ENCODE results near the gene SEC23A.

DNA sequence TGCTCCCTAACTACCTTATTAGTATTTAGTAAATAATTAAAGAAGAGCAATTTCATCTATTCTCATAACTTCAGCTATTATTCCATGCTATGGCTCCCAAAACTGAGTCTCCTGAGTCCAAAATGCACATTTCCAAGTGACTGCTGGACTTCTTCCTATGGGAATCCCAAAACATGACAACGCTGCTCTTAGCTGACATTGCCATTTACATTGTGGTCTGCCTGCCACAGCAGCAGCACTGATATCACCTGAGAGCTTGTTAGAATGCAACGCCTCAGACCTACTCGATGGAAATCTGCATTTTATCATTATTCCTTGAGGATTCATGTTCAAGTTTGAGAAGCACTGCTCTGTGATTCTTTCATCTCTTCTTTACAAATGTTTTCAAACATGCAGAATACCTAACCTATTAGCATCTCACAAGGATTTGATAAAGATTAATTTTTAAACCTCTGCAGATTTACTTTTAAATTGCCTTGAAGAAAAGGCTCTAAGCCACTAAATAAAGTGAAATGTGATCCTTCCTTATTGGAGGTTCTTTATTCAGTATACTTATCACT, 77.7 kb downstream of the SEC23A start:
- TF ChIP-seq CTCF (IDR thresholded peaks at IDR 0.05) (no peak), POLR2A (IDR thresholded peaks at IDR 0.05) (no peak)

Data from lower leg skin (tissue), 3 donors.